Endothelial cell (in vitro differentiated cells): ENCODE results near the gene ETV3. TPM values are rescaled to one million over a fixed set of nuclear protein-coding genes. Genes with fewer than 3 reads are reported as not detected.

Experiments
- DNase-seq: peaks from one replicate; pipeline ENCODE4 v3.0.0; 2021; ENCODE audit warnings: low spot score
- H3K27ac Mint-ChIP-seq: one replicate; pipeline ENCODE4 v1.8.0; 2021; ENCODE audit warnings: mixed read lengths, inconsistent platforms; ENCODE audit not compliant: unreplicated experiment
- H3K27me3 Mint-ChIP-seq: one replicate; pipeline ENCODE4 v1.8.0; 2021; ENCODE audit warnings: mild to moderate bottlenecking, moderate library complexity, mixed read lengths, inconsistent platforms; ENCODE audit not compliant: unreplicated experiment
- H3K36me3 Mint-ChIP-seq: one replicate; pipeline ENCODE4 v1.8.0; 2021; ENCODE audit warnings: mild to moderate bottlenecking, low read depth, mixed read lengths, inconsistent platforms; ENCODE audit not compliant: unreplicated experiment
- H3K4me1 Mint-ChIP-seq: one replicate; pipeline ENCODE4 v1.8.0; 2021; ENCODE audit warnings: mild to moderate bottlenecking, mixed read lengths, inconsistent platforms; ENCODE audit not compliant: unreplicated experiment
- H3K4me3 Mint-ChIP-seq: one replicate; pipeline ENCODE4 v1.8.0; 2021; ENCODE audit warnings: mild to moderate bottlenecking, mixed read lengths, inconsistent platforms; ENCODE audit not compliant: unreplicated experiment
- H3K9me3 Mint-ChIP-seq: one replicate; pipeline ENCODE4 v1.8.0; 2021; ENCODE audit warnings: mixed read lengths, inconsistent platforms; ENCODE audit not compliant: unreplicated experiment
- CTCF ChIP-seq: fragments of 200-600 bp; sonication (generic); IDR thresholded peaks from one replicate; pipeline ENCODE4 v1.5.0; 2021; ENCODE audit warnings: antibody characterized with exemption; ENCODE audit not compliant: unreplicated experiment
- total RNA-seq: library from RNA; stranded (reverse); fragmentation: NEBNext Ultra II Directional; extraction: Animal tissue kit (Norgen Biotek cat#: 25700); gene quantifications from one replicate; pipeline ENCODE4 v1.2.1, GENCODE V29; 2021; ENCODE audit not compliant: unreplicated experiment

The ETV3 gene
- total RNA-seq, 1 donor from 2014 or later: 52.3 TPM

- H3K4me1 Mint-ChIP-seq: no peaks in the 10 kb centered on the region
- H3K4me3 Mint-ChIP-seq: no peak overlapping the region
- no peak for DNase-seq
These were observed 53.5 kb downstream of the ETV3 start for GRCh38 chr1:157084720-157085119.

GRCh38 chr1:157081707-157082106, 56.5 kb downstream of the ETV3 start:
- Mint-ChIP-seq H3K4me3 (no peak overlapping the region), H3K36me3 (no peaks in the 10 kb centered on the region), H3K4me1 (no peaks in the 10 kb centered on the region), H3K9me3 (no peaks in the 10 kb centered on the region), H3K27ac (no peak overlapping the region), H3K27me3 (no peaks in the 10 kb centered on the region)
- DNase-seq: no peak
- TF ChIP-seq CTCF: no peak

More at GRCh38 chr1:157084720-157085119, 53.5 kb downstream of the ETV3 start:
- Mint-ChIP-seq H3K9me3 (no peaks in the 10 kb centered on the region), H3K27ac (no peak overlapping the region), H3K27me3 (no peaks in the 10 kb centered on the region), H3K36me3 (no peaks in the 10 kb centered on the region)
- TF ChIP-seq CTCF: no peak

GRCh38 chr1:157080714-157081113, 57.5 kb downstream of the ETV3 start:
- Mint-ChIP-seq H3K36me3 (no peaks in the 10 kb centered on the region), H3K27me3 (no peaks in the 10 kb centered on the region), H3K9me3 (no peaks in the 10 kb centered on the region), H3K4me1 (no peaks in the 10 kb centered on the region), H3K4me3 (no peak overlapping the region), H3K27ac (no peak overlapping the region)
- TF ChIP-seq CTCF: no peak
- DNase-seq: no peak

GRCh38 chr1:157077394-157077793, 60.8 kb downstream of the ETV3 start:
- DNase-seq: no peak
- H3K27ac Mint-ChIP-seq: no peak overlapping the region
- H3K36me3 Mint-ChIP-seq: no peaks in the 10 kb centered on the region
- TF ChIP-seq CTCF: no peak
- H3K4me3 Mint-ChIP-seq: no peak overlapping the region
- no peaks in the 10 kb centered on the region for H3K27me3 Mint-ChIP-seq
- H3K9me3 Mint-ChIP-seq: no peaks in the 10 kb centered on the region
- H3K4me1 Mint-ChIP-seq: no peaks in the 10 kb centered on the region

- no peaks in the 10 kb centered on the region for H3K4me1 Mint-ChIP-seq
- H3K36me3 Mint-ChIP-seq: no peaks in the 10 kb centered on the region
- H3K4me3 Mint-ChIP-seq: no peak overlapping the region
- H3K9me3 Mint-ChIP-seq: no peaks in the 10 kb centered on the region
- peak; percentile 33 for TF ChIP-seq CTCF
- no peak overlapping the region for H3K27ac Mint-ChIP-seq
- DNase-seq: peak; percentile 73
- H3K27me3 Mint-ChIP-seq: no peaks in the 10 kb centered on the region
These were observed 64.1 kb downstream of the ETV3 start for GRCh38 chr1:157073944-157074685.
